ENCODE measurements around the gene AP4M1. TPM values are rescaled to one million over a fixed set of nuclear protein-coding genes. Genes with fewer than 3 reads are reported as not detected.
A peak's percentile ranks its signal among the peaks of the same experiment; 100 is the strongest.

AP4M1 gene
- polyA plus RNA-seq, 4 donors, result 23.7 to 36.2 (median 31.5) TPM

- DNase-seq (ENCODE audit: low read depth in 4 of 4, low spot score in 3 of 4), result no peak
Measured at GRCh38 chr7:100105534-100105933, 4.1 kb downstream of the AP4M1 start.

GRCh38 chr7:100106633-100107032, 5.2 kb downstream of the AP4M1 start:
- no peak for DNase-seq (ENCODE audit: low read depth in 4 of 4, low spot score in 3 of 4)

DNA sequence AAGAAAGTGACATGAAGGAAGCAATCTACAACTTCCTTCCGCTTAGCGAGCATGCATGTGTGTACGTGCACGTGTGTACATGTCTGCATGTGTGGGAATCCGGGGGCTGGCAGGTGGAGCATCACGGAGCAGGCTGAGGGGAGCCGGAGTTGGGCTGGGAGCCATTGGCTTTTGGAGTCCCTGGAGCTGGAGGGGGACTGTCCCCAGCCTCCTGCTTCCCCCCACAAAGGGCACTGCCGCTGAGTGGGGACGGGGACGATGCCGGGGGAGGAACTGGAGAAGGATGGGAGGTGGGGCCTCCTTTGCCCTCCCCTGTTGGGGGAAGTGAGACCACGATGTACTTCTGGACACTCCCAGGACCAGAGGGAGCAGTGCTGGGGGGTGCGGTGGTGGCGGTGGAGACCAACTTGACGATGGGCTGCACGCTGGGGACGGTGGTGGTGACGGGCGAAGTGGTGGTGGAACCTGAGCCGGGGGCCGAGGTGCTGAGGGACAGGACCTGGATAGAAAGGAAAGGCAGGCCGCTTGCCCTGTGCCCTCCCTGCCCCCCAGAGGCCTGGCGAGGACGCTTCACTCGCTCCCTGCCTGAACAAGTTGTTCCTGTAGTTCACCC, 5.8 kb downstream of the AP4M1 start:
- no peak for DNase-seq (ENCODE audit: low read depth in 4 of 4, low spot score in 3 of 4)

DNA sequence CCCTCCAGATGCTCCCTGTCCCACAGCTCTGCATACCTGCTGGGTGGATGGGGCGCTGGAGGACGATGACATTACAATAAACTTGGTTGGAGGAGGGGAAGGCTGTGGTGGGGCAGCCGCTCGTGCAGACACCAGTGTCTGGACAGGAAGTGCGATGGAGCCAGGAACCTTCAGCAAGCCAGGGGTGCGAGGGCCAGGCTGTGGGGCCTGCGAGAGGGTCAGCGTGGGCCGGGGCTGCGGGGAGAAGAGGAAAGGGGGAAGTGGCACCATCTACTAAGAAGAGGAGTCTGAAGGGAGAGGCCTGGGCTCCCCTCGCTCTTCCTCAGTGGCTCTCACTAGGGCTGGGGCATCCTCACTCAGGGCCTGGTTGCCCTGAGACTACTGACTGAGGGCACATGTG, 6.4 kb downstream of the AP4M1 start:
- DNase-seq (ENCODE audit: low read depth in 4 of 4, low spot score in 3 of 4), result no peak

- DNase-seq (ENCODE audit: low read depth in 4 of 4, low spot score in 3 of 4), result no peak
Measured at GRCh38 chr7:100109521-100110163, 8.2 kb downstream of the AP4M1 start.

DNA sequence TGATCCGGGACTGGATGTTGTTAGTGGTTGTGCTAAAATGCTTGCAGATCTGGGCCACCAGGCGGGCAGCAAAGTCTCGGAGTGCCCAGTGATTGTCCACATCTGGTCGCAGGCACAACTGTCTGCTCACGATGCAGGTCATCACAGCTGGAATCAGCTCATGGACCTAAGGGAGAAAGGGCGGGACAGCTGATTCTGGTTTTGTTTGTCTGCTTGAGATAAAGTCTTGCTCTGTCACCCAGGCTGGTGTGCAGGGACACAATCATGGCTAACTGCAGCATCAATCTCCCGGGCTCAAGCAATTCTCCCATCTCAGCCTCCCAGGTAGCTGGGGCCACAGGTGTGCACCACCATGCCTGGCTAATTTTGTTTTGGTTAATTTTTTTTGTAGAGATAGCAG, 9.7 kb downstream of the AP4M1 start:
- no peak for DNase-seq (ENCODE audit: low read depth in 4 of 4, low spot score in 3 of 4)

- DNase-seq (ENCODE audit: low read depth in 4 of 4, low spot score in 3 of 4), result no peak
Measured at GRCh38 chr7:100111914-100112313, 10.5 kb downstream of the AP4M1 start.

DNA sequence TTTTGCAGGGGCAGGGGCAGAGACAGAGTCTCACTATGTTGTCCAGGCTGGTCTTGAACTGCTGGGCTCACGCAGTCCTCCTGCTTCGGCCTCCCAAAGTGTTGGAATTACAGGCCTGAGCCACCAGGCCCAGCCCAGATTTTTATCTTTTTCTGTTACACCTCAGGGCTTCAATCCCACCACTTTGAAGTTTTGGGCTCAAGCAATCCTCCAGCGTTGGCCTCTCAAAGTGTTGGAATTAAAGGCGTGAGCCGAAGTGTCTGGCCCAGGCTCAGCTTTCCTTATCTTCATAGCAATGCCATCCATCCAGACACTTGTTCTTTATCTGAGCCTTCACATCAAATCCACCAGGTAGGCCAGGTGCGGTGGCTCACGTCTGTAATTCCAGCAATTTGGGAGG, 13.6 kb downstream of the AP4M1 start:
- no peak for DNase-seq (ENCODE audit: low read depth in 4 of 4, low spot score in 3 of 4)

GRCh38 chr7:100118388-100119071, 17.1 kb downstream of the AP4M1 start:
- DNase-seq (ENCODE audit: low read depth in 4 of 4, low spot score in 3 of 4), result no peak

GRCh38 chr7:100119072-100119969, 17.9 kb downstream of the AP4M1 start, which contains the start of the genes CNPY4 and TAF6:
TSS of gene CNPY4 (plus strand) at chr7:100119634. CDS start at chr7:100119745, 111 bp downstream.
TSS of gene TAF6 (minus strand) at chr7:100119358. CDS start at chr7:100114209, 5,149 bp downstream.
- peak; percentile 91 to 95 (median 94) for DNase-seq (ENCODE audit: low read depth in 4 of 4, low spot score in 3 of 4)

- no peak for DNase-seq (ENCODE audit: low read depth in 4 of 4, low spot score in 3 of 4)
Measured at GRCh38 chr7:100119970-100120732, 18.7 kb downstream of the AP4M1 start.

DNA sequence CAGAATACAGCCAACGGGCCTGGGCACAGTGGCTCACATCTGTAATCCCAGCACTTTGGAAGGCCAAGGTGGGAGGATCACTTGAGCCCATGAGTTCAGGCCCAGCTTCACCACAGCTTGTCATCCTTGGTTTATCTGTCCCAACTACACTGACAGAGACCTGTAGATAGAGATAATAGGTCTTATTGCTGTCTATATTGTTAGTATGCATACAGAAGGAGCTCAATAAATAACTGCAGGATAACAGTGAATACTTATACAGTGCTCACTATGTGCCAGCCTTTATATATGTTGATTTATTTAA, 19.2 kb downstream of the AP4M1 start:
- no peak for DNase-seq (ENCODE audit: low read depth in 4 of 4, low spot score in 3 of 4)

DNA sequence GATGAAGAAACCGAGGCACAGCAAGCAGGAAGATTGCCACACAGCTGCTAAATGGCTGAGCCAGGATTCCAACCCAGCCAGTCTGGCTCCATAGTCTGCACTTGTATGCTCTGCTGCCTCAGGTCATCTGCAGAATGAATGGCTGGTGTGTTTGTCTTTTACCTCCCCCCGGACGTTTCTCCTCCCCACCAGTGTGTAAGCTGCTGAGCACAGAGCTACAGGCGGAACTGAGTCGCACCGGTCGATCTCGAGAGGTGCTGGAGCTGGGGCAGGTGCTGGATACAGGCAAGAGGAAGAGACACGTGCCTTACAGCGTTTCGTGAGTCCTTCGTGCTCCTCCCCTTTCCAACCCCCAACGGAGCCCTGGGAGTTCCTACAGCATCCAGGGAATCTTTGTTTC, 20.6 kb downstream of the AP4M1 start:
- no peak for DNase-seq (ENCODE audit: low read depth in 4 of 4, low spot score in 3 of 4)

DNA sequence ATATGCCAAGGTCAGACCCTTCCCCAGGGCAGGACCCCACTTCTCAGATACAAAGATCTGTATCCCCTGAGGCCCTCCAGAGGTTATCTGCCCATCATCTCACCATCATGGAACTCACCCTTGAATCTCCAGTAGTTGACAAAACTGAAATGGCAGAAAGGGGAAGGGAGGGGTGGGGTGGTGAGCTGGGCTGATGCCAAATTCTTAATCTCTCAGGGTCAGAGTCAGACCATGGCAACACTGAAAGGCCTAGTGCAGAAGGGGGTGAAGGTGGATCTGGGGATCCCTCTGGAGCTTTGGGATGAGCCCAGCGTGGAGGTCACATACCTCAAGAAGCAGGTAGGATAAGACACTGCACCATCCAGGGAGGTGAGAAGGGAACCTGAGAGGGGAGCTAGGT, 21.1 kb downstream of the AP4M1 start:
- no peak for DNase-seq (ENCODE audit: low read depth in 4 of 4, low spot score in 3 of 4)

DNA sequence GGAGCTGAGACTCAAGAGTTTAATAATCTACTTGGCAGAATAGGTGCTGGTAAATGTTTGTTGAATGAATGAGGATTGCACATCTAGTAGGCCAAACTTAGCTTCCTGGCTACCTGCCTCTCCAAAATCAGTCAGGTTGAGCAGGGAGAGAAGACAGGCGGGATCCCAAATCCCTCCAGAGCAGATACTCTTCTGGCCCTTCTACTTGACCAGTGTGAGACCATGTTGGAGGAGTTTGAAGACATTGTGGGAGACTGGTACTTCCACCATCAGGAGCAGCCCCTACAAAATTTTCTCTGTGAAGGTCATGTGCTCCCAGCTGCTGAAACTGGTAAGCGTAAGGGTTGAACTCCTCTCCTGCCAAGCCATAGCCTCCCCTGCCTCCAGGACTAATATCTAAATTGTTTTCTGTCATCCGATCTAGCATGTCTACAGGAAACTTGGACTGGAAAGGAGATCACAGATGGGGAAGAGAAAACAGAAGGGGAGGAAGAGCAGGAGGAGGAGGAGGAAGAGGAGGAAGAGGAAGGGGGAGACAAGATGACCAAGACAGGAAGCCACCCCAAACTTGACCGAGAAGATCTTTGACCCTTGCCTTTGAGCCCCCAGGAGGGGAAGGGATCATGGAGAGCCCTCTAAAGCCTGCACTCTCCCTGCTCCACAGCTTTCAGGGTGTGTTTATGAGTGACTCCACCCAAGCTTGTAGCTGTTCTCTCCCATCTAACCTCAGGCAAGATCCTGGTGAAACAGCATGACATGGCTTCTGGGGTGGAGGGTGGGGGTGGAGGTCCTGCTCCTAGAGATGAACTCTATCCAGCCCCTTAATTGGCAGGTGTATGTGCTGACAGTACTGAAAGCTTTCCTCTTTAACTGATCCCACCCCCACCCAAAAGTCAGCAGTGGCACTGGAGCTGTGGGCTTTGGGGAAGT, 23.1 kb downstream of the AP4M1 start:
- DNase-seq (ENCODE audit: low read depth in 4 of 4, low spot score in 3 of 4), result no peak

DNA sequence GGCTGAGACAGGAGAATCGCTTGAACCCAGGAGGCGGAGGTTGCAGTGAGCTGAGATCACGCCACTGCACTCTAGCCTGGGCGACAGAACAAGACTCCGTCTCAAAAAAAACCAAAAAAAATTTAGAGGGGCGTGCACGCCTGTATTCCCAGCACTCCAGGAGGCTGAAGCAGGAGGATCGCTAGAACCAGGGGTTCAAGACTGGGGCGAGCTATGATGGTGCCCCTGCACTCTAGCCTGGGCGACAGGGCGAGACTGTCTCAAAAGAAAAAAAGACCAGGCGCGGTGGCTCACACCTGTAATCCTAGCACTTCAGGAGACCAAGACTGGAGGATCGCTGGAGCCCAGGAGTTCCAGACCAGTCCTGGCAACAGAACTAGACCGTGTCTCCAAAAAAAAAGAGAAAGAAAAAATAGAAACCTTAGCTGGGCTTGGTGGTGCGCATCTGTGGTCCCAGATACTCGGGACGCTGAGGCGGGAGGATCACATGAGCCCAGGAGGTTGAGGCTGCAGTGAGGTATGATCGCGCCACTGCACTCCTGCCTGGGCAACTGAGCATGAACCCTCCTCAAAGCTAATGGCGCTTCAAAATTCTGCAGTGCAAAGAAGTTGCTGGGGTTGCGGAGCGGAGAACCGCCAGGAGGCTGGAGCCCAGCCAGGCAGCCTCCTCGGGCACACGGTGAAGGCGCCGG, 24.9 kb downstream of the AP4M1 start:
- DNase-seq (ENCODE audit: low read depth in 4 of 4, low spot score in 3 of 4), result no peak

- DNase-seq (ENCODE audit: low read depth in 4 of 4, low spot score in 3 of 4), result peak; percentile 92 to 95 (median 94)
Measured at GRCh38 chr7:100126931-100127865, 25.8 kb downstream of the AP4M1 start, which contains the start of gene MBLAC1. TSS of gene MBLAC1 (plus strand) at chr7:100126967. CDS start at chr7:100127396, 429 bp downstream.
